Measurements from ENCODE around the gene PIGS.

Gene PIGS

GRCh38 chr17:28505986-28506665, 65.2 kb downstream of the PIGS start, which contains the start of gene FOXN1:
FOXN1 (plus strand) TSS chr17:28506348; CDS start chr17:28523970, 17,622 bp downstream.
- DNase-seq = no peak

DNA sequence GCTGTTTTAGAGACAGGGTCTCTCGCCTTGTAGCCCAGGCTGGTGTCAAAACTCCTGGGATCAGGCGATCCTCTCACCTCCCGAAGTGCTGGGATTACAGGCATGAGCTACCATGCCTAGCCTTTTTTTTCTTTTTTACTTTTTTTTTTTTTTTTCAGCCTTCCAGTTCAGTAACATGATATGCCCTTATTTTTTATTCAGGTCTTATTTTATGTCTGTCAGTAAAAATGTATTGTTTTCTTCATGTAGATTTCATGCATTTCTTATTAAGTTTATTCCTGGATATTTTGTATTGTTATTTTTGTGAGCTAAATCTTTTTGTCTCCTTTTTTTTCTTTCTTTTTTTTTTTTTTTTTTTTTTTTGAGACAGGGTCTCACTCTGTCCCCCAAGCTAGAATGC, 67.9 kb downstream of the PIGS start:
- DNase-seq = no peak

All from NCI-H1930 (cell line).